Upper lobe of left lung (tissue), 4 donors: ENCODE results near the gene PPM1D.

ENCODE experiments used
- EP300 ChIP-seq, 4 donors: sonication (generic); formaldehyde crosslinking; IDR thresholded peaks; one replicate each; pipeline ENCODE4 v1.5.1; 2017; ENCODE audit warnings: antibody characterized with exemption in 4 of 4, control low read depth in 2 of 4
- TF ChIP-seq, protein P1 (sequence below), 6 experiments: fragments of 450-650 bp in 4 of 6; fragments of 200-600 bp in 2 of 6; sonication (generic) in 2 of 6; IDR thresholded peaks; one replicate each; pipeline ENCODE4 v1.5.1; 2016 to 2019; ENCODE audit warnings: antibody characterized with exemption in 6 of 6

DNA sequence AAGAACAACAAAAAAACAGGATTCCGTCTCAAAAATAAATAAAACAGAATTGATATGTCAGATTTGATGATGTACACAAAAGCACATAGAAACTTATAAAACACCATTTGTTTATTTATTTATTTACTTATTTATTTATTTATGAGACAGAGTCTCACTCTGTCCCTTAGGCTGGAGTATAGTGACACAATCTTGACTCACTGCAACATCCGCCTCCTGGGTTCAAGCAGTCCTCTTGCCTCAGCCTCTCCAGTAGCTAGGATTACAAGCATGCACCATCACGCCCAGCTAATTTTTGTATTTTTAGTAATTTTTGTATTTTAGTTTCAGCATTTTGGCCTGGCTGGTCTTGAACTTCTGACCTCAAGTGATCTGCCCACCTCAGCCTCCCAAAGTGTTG lies 99.1 kb downstream of the PPM1D start:
- TF ChIP-seq EP300 (IDR thresholded peaks at IDR 0.05), result no peak
- TF ChIP-seq, protein P1, sequence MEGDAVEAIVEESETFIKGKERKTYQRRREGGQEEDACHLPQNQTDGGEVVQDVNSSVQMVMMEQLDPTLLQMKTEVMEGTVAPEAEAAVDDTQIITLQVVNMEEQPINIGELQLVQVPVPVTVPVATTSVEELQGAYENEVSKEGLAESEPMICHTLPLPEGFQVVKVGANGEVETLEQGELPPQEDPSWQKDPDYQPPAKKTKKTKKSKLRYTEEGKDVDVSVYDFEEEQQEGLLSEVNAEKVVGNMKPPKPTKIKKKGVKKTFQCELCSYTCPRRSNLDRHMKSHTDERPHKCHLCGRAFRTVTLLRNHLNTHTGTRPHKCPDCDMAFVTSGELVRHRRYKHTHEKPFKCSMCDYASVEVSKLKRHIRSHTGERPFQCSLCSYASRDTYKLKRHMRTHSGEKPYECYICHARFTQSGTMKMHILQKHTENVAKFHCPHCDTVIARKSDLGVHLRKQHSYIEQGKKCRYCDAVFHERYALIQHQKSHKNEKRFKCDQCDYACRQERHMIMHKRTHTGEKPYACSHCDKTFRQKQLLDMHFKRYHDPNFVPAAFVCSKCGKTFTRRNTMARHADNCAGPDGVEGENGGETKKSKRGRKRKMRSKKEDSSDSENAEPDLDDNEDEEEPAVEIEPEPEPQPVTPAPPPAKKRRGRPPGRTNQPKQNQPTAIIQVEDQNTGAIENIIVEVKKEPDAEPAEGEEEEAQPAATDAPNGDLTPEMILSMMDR (IDR thresholded peaks at IDR 0.05), result no peak
